ENCODE results near the gene PLXNA2. TPM values are rescaled to one million over a fixed set of nuclear protein-coding genes. Genes with fewer than 3 reads are reported as not detected.

The PLXNA2 gene
- total and polyA plus RNA-seq, 2 of the 8 experiments (the other 6 are each of a cell fraction or from before 2014, with no cell fraction given) = 0.33 to 1.5 TPM

DNA sequence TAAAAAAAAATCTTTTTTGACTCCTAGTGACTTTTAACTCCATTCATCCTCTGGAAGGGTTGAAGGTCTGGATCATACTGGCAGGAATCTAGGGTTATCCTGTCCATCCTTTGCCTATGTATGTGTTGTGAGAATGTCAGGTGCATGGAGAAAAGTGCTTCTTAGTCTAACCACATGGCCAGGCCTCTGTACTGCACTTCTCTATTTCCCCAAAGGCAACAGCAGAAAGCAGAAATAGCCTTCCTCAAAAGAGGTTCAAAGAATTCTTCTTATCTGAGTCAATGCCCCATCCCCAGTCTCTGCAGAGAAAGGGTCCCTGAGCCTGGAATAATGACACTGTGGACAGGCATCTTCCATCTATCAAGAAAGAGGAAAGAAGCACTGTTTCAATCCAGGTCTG, 247.5 kb downstream of the PLXNA2 start:
- Histone ChIP-seq H3K23ac (ENCODE audit: insufficient read length) (no peak overlapping the region), H3K4me1 (replicated peaks in 1 of 4; ENCODE audit: control insufficient read depth in 3 of 4, insufficient read depth in 4 of 4, low read length in 3 of 4) (peaks cover 0 to 9% (median 6%) of the 10 kb centered on the region in 4 experiments; a peak in 6 of 7 replicates), H3K79me2 (ENCODE audit: control insufficient read depth in 1 of 2, insufficient read depth in 2 of 2, low read length in 2 of 2) (no peaks in the 10 kb centered on the region), H4K20me1 (replicated peaks in 1 of 2; ENCODE audit: control insufficient read depth in 1 of 2, insufficient read depth in 2 of 2, low read length in 2 of 2) (no peaks in the 10 kb centered on the region), H4K91ac (replicated peaks; ENCODE audit: insufficient read length, low read length) (no peak overlapping the region), H2AK5ac (ENCODE audit: low read depth, low read length) (no peak overlapping the region), H3K4me3 (ENCODE audit: extremely low read depth in 1 of 4, insufficient read depth in 2 of 4, low read depth in 3 of 4, low read length in 4 of 4) (no peak overlapping the region), H3K23me2 (ENCODE audit: low read depth, low read length) (no peaks in the 10 kb centered on the region), H3K18ac (ENCODE audit: extremely low read depth, low read length) (no peak overlapping the region), H3K36me3 (ENCODE audit: control insufficient read depth in 2 of 4, insufficient read depth in 4 of 4, low read length in 3 of 4) (no peaks in the 10 kb centered on the region), H3K79me1 (ENCODE audit: low read depth, low read length) (no peaks in the 10 kb centered on the region), H2BK15ac (ENCODE audit: low read length) (no peak overlapping the region), H3K27me3 (replicated peaks in 1 of 4; ENCODE audit: control insufficient read depth in 3 of 4, extremely low read depth in 1 of 4, insufficient read depth in 3 of 4, low read length in 3 of 4) (no peaks in the 10 kb centered on the region), H3K9ac (replicated peaks in 1 of 4; ENCODE audit: extremely low read depth in 1 of 4, low read depth in 3 of 4, low read length in 3 of 4) (no peak overlapping the region), H3K9me3 (ENCODE audit: insufficient read depth in 2 of 2, low read depth in 1 of 2, low read length in 1 of 2) (peaks cover 0 to 3% of the 10 kb centered on the region in 2 experiments; a peak in 1 of 4 replicates), H3K56ac (replicated peaks; ENCODE audit: insufficient read length, low read depth, low read length) (no peak overlapping the region), H4K8ac (ENCODE audit: extremely low read depth, insufficient read depth, low read length) (no peak overlapping the region), H3K27ac (ENCODE audit: low read depth, low read length) (no peak overlapping the region), H2BK20ac (ENCODE audit: low read length) (no peak overlapping the region), H3K4ac (replicated peaks; ENCODE audit: insufficient read length, low read depth, low read length) (no peak overlapping the region), H4K5ac (ENCODE audit: insufficient read length, low read depth, low read length) (no peak overlapping the region), H2AFZ (ENCODE audit: low read length) (no peak overlapping the region), H2BK12ac (ENCODE audit: low read depth, low read length) (no peak overlapping the region), H3K4me2 (ENCODE audit: insufficient read depth in 1 of 2, low read depth in 2 of 2, low read length in 2 of 2) (no peak overlapping the region), H3K14ac (ENCODE audit: insufficient read length) (no peak overlapping the region), H2BK120ac (replicated peaks; ENCODE audit: low read depth, low read length) (no peak overlapping the region), H2BK5ac (ENCODE audit: low read depth, low read length) (no peak overlapping the region)
- FAIRE-seq = no peak
- no peak for DNase-seq (ENCODE audit: low read depth in 1 of 2, low spot score in 2 of 2)
- CTCF ChIA-PET (ENCODE audit: partially characterized antibody) = interaction anchor here (0.8 to 4.1 kb wide), 25 partner anchors 10 to 256 kb away, joined by 3 to 40 read pairs (median 4); partner anchors contain the start of gene PLXNA2
- POLR2A ChIA-PET (ENCODE audit: partially characterized antibody) = no interaction called here
- no peak for TF ChIP-seq CBX8 (IDR thresholded peaks at IDR 0.05; ENCODE audit: borderline replicate concordance, low read depth, low read length)
- TF ChIP-seq SAP30 (IDR thresholded peaks at IDR 0.05; ENCODE audit: insufficient read depth, insufficient replicate concordance, low read length) = no peak
- TF ChIP-seq, protein P1, sequence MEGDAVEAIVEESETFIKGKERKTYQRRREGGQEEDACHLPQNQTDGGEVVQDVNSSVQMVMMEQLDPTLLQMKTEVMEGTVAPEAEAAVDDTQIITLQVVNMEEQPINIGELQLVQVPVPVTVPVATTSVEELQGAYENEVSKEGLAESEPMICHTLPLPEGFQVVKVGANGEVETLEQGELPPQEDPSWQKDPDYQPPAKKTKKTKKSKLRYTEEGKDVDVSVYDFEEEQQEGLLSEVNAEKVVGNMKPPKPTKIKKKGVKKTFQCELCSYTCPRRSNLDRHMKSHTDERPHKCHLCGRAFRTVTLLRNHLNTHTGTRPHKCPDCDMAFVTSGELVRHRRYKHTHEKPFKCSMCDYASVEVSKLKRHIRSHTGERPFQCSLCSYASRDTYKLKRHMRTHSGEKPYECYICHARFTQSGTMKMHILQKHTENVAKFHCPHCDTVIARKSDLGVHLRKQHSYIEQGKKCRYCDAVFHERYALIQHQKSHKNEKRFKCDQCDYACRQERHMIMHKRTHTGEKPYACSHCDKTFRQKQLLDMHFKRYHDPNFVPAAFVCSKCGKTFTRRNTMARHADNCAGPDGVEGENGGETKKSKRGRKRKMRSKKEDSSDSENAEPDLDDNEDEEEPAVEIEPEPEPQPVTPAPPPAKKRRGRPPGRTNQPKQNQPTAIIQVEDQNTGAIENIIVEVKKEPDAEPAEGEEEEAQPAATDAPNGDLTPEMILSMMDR (IDR thresholded peaks at IDR 0.05; ENCODE audit: control extremely low read depth in 1 of 3, insufficient read depth in 1 of 3, low read depth in 1 of 3, low read length in 3 of 3) = no peak
- TF ChIP-seq SIX5 (IDR thresholded peaks at IDR 0.05; ENCODE audit: low read depth, low read length) = no peak
- TF ChIP-seq FOSL1 (IDR thresholded peaks at IDR 0.05; ENCODE audit: insufficient read depth, low read depth, low read length) = no peak
- TF ChIP-seq, protein P2, sequence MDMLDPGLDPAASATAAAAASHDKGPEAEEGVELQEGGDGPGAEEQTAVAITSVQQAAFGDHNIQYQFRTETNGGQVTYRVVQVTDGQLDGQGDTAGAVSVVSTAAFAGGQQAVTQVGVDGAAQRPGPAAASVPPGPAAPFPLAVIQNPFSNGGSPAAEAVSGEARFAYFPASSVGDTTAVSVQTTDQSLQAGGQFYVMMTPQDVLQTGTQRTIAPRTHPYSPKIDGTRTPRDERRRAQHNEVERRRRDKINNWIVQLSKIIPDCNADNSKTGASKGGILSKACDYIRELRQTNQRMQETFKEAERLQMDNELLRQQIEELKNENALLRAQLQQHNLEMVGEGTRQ (IDR thresholded peaks at IDR 0.05; ENCODE audit: low read length) = no peak
- TF ChIP-seq RXRA (IDR thresholded peaks at IDR 0.05; ENCODE audit: insufficient read depth, low read depth, low read length) = no peak
- TF ChIP-seq SIN3A (conservative IDR thresholded peaks at IDR 0.05 in 1 of 2, IDR thresholded peaks at IDR 0.05 in 1 of 2; ENCODE audit: low read depth in 1 of 2, low read length in 2 of 2) = no peak
